Activated CD8-positive, alpha-beta memory T cell treated with anti-CD3 and anti-CD28 coated beads, Interleukin-2, amount 10 ng/mL, durations not matched to agents 7 days and 5 days (primary cell): Measurements from ENCODE around the gene SCTR. TPM values are rescaled to one million over a fixed set of nuclear protein-coding genes. Genes with fewer than 3 reads are reported as not detected.

Source experiments
- ATAC-seq: fragments of 150-1000 bp; cut with Tn5 transposase; one replicate; pipeline ENCODE4 v1.10.0; 2021; ENCODE audit warnings: moderate library complexity
- CTCF ChIA-PET: fragments of 350-600 bp; sonication (Branson Sonifier 250); formaldehyde crosslinking; loops from one replicate; lab custom pipeline; 2021; ENCODE audit warnings: antibody characterized with exemption; lab: Charles Lee
- DNase-seq: peaks from one replicate; pipeline ENCODE4 v3.0.0-alpha.2; 2020
- H3K27ac Mint-ChIP-seq: one replicate; pipeline ENCODE4 v1.8.0; 2021; ENCODE audit warnings: mild to moderate bottlenecking, mixed read lengths
- H3K27me3 Mint-ChIP-seq: one replicate; pipeline ENCODE4 v1.8.0; 2021; ENCODE audit warnings: mixed read lengths
- H3K36me3 Mint-ChIP-seq: one replicate; pipeline ENCODE4 v1.8.0; 2021; ENCODE audit warnings: mild to moderate bottlenecking, mixed read lengths
- H3K4me1 Mint-ChIP-seq: one replicate; pipeline ENCODE4 v1.8.0; 2021; ENCODE audit warnings: mixed read lengths
- H3K4me3 Mint-ChIP-seq: one replicate; pipeline ENCODE4 v1.8.0; 2021; ENCODE audit warnings: mild to moderate bottlenecking, moderate library complexity, mixed read lengths
- H3K9me3 Mint-ChIP-seq: one replicate; pipeline ENCODE4 v1.8.0; 2022; ENCODE audit warnings: low read depth, mixed read lengths
- total RNA-seq, 2 experiments: library from RNA; stranded (reverse); gene quantifications; one replicate each; pipeline ENCODE4 v1.2.3, GENCODE V29; 2021

Gene SCTR
- not detected for total RNA-seq

DNA sequence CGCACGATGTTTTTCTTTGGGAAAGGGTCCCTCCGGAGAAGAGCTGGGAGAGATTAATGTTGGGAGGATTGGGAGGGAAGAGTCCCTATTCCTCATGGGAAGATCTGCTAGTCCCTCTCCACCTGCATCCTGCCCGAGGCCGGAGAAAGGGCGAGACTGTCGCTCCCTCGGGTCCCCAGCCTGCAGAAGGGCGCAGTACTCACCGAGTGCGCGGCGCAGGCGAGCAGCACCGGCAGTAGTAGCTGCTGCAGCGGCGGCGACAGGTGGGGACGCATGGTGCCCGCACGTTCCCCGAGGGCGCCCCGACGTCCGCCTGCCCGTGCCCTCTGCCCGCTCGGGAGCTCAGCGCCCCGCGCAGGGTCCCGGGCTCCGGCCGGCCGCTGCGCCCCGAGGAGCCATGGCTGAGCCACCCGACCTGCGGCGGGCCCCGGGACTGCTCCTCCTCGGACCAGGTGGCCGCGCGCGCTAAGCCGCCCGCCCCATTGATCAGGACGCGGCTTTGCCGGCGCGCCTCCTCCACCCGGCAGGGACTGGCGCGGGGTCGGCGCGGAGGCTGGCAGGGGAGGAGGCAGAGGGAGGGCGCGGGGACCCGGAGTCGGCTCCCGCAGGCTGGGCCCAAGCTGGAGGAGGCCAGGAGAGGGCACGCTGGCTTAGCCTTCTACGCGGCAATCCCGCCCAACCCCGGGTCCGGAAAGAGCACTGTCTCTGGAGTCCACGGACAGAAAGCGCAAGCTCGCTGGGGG, at the start of gene SCTR:
Gene SCTR, minus strand, starts transcription at position 532 of the 743 bp plus-strand sequence. Its CDS starts 257 bp downstream, at position 275.
- Mint-ChIP-seq H3K9me3 (no peaks in the 10 kb centered on the region), H3K4me1 (no peaks in the 10 kb centered on the region), H3K4me3 (no peak within 1 kb of the TSS), H3K36me3 (no peaks in the 10 kb centered on the region), H3K27ac (no peak within 1 kb of the TSS), H3K27me3 (peaks cover 43% of the 10 kb centered on the region)
- CTCF ChIA-PET, result no interaction called here
- no peak for DNase-seq
- no peak for ATAC-seq

DNA sequence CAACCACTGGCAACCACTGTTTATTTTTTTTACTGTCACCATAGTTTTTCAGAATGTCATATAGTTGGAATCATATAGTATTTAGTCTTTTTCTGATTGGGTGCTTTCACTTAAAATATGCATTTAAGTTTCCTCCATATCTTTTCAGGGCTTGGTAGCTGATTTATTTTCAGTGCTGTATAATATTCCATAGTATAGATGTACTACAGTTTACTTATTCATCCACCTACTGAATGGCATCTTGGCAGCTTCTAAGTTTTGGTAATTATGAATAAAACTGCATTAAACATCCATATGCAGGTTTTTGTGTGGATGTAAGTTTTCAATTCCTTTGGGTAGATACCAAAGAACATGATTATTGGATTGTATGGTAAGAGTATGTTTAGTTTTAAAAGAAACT, 43.0 kb upstream of the SCTR start:
- CTCF ChIA-PET, result no interaction called here
- no peak overlapping the region for H3K27ac Mint-ChIP-seq
- ATAC-seq (no peak), DNase-seq (no peak)
- H3K36me3 Mint-ChIP-seq, result no peaks in the 10 kb centered on the region
- H3K4me3 Mint-ChIP-seq, result no peak overlapping the region
- H3K27me3 Mint-ChIP-seq, result peaks cover 5% of the 10 kb centered on the region
- no peaks in the 10 kb centered on the region for H3K9me3 Mint-ChIP-seq
- H3K4me1 Mint-ChIP-seq, result no peaks in the 10 kb centered on the region

DNA sequence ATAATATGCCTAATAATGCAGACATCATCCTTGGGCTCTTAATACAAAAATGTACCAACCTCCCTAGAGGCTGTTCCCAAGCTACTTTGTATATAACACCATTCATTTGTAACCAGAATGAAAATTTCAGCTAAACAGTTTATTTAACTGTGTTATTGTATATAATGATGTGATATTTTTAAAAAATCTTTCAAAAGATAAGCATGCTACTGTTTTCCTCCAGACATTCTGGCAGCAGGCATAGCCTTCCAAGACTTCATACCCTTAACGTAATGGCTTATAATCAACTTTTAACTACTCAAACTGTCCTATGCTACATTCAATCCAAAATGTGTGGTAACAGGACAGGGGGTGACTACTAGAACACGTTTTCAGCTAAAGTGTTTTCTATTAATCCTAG, 41.2 kb upstream of the SCTR start:
- Mint-ChIP-seq H3K4me1 (no peaks in the 10 kb centered on the region), H3K27ac (no peak overlapping the region), H3K36me3 (no peaks in the 10 kb centered on the region), H3K9me3 (no peaks in the 10 kb centered on the region), H3K4me3 (no peak overlapping the region), H3K27me3 (peaks cover 10% of the 10 kb centered on the region)
- DNase-seq (no peak), ATAC-seq (no peak)
- CTCF ChIA-PET, result no interaction called here

DNA sequence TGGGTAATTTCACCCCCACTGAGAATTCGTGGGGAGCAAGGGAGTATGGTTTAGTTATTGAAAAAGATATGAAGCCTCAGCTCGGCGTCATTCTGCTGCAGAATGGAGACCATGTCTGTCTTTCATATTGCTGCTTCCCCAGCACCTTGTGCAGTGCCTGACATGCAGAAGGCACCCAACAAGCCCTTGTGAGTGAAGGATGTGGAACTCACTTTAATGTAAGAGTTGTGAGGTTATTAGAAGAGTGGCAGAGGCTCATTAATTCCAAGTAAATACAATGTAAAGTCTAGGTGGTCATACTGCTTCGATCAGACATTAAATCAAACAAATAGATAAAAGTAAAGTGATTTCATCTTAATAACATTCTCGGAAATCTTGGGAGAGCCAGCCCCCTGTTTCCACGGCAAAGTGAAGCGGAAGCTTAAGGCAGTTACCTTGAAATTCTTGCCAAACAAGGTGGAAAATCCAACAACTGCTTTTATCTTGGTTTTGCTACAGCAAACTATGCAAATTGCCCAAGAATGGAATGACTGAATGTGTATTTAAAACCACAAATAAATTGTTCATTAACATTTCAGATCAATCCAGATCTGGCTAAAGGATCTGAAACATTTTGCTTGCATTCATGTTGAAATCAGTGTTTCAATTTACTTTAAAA, 29.5 kb upstream of the SCTR start:
- no peak for ATAC-seq
- Mint-ChIP-seq H3K36me3 (no peaks in the 10 kb centered on the region), H3K27ac (no peak overlapping the region), H3K4me1 (no peaks in the 10 kb centered on the region), H3K9me3 (no peaks in the 10 kb centered on the region), H3K27me3 (peaks cover 14% of the 10 kb centered on the region), H3K4me3 (no peak overlapping the region)
- CTCF ChIA-PET, result no interaction called here
- DNase-seq, result no peak

DNA sequence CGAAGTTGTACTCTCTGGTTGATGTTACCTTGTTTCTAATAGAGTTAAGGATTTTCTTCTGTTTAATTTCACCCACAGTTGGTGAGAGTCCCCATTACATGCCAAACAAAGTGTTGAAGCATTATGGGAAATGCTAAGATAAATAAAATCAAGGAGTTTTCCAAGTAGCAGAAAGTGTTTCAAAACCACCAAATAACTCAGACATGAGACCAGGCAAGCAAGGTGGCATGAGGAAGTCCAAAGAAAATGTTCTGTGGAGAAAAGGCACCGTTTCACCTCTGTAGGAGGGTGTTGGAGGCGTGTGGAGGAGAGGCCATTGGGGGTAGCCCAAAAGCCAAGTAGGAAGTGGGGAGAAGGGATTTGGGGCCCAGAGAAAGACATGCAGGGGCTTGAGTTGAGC, 28.6 kb upstream of the SCTR start:
- CTCF ChIA-PET, result no interaction called here

DNA sequence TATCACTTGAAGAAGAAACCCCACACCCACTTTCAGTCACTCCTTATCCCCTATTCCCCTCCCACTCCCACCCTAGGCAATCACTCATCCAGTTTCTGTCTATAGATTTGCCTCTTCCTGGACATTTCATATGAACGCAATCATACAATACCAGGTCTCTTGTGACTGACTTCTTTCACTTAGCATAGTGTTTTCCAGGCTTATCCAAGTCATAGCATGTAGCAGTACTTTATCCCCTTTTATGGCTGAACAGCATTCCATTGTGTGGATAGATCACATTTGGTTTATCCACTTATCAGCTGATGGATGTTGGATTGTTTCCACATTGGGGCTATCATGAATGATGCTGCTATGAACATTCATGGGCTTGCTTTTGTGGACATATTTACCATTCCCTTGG, 26.6 kb upstream of the SCTR start:
- Mint-ChIP-seq H3K27me3 (peaks cover 30% of the 10 kb centered on the region), H3K4me1 (no peaks in the 10 kb centered on the region), H3K9me3 (no peaks in the 10 kb centered on the region), H3K36me3 (no peaks in the 10 kb centered on the region), H3K27ac (no peak overlapping the region), H3K4me3 (no peak overlapping the region)
- ATAC-seq (no peak), DNase-seq (no peak)
- CTCF ChIA-PET, result no interaction called here

More for the DNA sequence above, 28.6 kb upstream of the SCTR start:
- Mint-ChIP-seq H3K36me3 (no peaks in the 10 kb centered on the region), H3K9me3 (no peaks in the 10 kb centered on the region), H3K27me3 (peaks cover 16% of the 10 kb centered on the region), H3K27ac (no peak overlapping the region), H3K4me3 (no peak overlapping the region), H3K4me1 (no peaks in the 10 kb centered on the region)
- DNase-seq, result no peak
- no peak for ATAC-seq

DNA sequence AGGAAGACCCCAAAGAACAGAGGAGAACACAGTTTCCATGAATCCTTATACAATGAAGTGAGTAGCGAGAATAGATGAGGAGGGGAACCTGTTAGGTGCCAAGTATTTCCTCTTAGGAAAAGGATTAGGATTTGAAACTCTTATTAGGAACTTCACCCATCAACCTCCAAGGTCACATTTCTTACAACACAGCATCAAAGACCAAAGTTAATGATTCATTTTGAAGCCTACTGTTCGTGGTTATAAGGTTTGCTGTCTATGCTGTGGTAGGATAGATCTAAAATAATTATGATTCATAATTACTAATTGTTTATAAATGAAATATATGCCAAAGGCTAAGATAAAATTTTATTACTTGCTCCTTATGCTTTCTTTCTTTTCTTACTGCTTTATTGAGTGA, 26.1 kb upstream of the SCTR start:
- DNase-seq (no peak), ATAC-seq (no peak)
- H3K36me3 Mint-ChIP-seq, result no peaks in the 10 kb centered on the region
- H3K27ac Mint-ChIP-seq, result no peak overlapping the region
- H3K4me1 Mint-ChIP-seq, result no peaks in the 10 kb centered on the region
- CTCF ChIA-PET, result no interaction called here
- H3K9me3 Mint-ChIP-seq, result no peaks in the 10 kb centered on the region
- no peak overlapping the region for H3K4me3 Mint-ChIP-seq
- H3K27me3 Mint-ChIP-seq, result peaks cover 32% of the 10 kb centered on the region

DNA sequence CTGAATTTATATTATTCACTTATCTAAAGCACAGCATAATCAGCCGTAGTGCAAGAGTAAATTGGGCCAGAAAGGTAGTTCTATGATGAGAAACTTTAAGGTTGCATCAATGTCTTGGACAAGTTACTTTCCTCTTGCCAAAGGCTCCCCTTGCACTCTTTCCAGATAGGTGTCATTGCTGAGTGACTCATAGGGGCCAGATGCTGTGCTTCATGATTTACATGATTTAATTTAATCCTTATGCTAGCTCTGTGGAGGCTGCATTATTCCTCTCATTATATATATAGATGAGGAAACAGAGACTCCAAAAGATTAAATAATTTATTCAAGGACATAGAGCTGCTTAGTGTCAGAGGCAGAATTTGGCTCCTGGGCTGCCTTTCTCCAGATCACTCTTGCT, 25.0 kb upstream of the SCTR start:
- peaks cover 1% of the 10 kb centered on the region for H3K36me3 Mint-ChIP-seq
- no peak overlapping the region for H3K4me3 Mint-ChIP-seq
- DNase-seq (no peak), ATAC-seq (no peak)
- CTCF ChIA-PET, result interaction anchor here (1.0 to 1.1 kb wide), 2 partner anchors 33 to 92 kb away, joined by 3 read pairs; no protein-coding TSS in a partner anchor
- no peaks in the 10 kb centered on the region for H3K4me1 Mint-ChIP-seq
- H3K27ac Mint-ChIP-seq, result no peak overlapping the region
- H3K9me3 Mint-ChIP-seq, result no peaks in the 10 kb centered on the region
- H3K27me3 Mint-ChIP-seq, result peaks cover 37% of the 10 kb centered on the region

DNA sequence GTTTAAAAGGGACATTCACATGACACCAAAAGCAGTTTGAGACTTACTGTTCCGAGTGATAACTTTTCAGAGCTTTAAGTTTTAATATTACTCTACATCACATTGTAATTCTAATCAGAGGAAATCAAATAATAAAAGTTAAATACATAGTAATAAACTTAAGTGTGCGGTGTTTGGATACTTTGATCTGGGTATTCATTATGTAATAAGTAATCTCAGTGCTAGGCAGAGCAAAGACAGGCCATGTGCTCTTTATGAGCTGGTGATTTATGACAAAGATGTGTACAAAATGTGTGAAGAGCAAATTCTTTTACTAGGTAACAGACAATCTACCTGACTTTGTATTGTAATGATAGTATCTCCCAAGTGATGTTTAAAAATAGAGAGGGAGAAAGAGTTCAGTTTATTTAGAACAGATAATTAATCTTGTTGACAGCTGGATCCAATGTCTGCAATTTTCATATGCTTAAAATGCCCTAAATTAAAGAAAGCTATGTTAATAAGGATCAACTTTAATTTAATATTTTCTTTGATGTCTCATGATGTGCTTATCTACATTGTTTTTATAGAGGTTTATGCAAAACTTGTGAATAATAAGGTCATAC, 24.3 kb upstream of the SCTR start:
- peaks cover 4% of the 10 kb centered on the region for H3K4me1 Mint-ChIP-seq
- no peak overlapping the region for H3K27ac Mint-ChIP-seq
- peaks cover 1% of the 10 kb centered on the region for H3K36me3 Mint-ChIP-seq
- CTCF ChIA-PET, result interaction anchor here (1.0 to 1.1 kb wide), 2 partner anchors 32 to 92 kb away, joined by 3 read pairs; no protein-coding TSS in a partner anchor
- no peak overlapping the region for H3K4me3 Mint-ChIP-seq
- peaks cover 42% of the 10 kb centered on the region for H3K27me3 Mint-ChIP-seq
- no peaks in the 10 kb centered on the region for H3K9me3 Mint-ChIP-seq
- no peak for ATAC-seq
- no peak for DNase-seq

DNA sequence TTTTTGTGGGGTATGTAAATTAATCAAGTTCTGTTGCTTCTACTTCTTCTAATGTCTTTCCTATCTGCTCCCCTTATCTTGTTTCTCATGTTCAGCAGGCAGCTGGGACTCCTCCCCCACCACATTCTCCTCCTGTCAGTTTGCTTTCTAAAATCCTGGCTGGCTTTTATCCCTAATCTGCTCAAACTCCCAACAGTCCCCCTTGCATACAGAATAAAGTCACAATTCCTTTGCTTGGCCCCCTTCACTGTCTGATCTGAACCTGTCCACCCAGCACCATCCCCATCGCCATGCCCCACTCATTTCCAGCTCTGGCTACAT, 22.1 kb upstream of the SCTR start:
- DNase-seq, result no peak
- Mint-ChIP-seq H3K9me3 (no peaks in the 10 kb centered on the region), H3K36me3 (peaks cover 1% of the 10 kb centered on the region), H3K4me3 (no peak overlapping the region), H3K27ac (no peak overlapping the region), H3K27me3 (peaks cover 49% of the 10 kb centered on the region), H3K4me1 (peaks cover 4% of the 10 kb centered on the region)
- CTCF ChIA-PET, result no interaction called here
- no peak for ATAC-seq

DNA sequence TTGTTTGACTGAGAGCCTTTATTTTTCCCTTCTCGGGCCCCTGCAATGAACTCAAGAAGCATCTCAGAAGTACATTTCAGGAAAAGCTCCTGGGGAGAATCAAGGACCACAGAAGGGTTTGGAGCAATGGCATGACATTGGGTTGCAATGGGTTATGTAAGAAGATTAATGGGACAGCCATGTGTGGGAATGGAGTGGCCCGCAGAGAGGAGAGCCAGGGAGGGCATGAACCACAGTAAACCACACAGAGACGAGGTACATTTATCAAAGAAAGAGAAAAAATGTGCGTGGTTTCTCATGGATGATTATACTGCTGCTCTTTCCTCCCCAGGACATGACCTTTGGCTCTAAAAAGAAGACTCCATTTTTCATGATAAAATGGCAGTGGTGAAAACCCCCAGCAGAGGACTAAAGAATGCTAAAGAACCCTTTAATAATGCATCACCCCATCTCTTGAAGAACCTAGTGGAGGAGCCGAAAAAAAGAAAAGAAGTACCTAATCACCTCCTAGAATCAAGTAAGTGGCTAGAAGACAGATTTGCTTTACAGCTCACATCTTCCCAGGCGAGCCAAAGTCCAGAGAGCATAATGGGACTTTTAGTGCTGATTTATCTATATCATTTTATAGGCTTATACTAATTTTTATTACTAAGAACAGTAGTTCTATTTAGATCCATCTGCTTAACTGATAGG, 21.6 kb upstream of the SCTR start:
- Mint-ChIP-seq H3K4me1 (peaks cover 4% of the 10 kb centered on the region), H3K36me3 (peaks cover 1% of the 10 kb centered on the region), H3K27ac (no peak overlapping the region), H3K9me3 (no peaks in the 10 kb centered on the region), H3K4me3 (no peak overlapping the region), H3K27me3 (peaks cover 49% of the 10 kb centered on the region)
- CTCF ChIA-PET, result no interaction called here
- ATAC-seq (no peak), DNase-seq (no peak)

DNA sequence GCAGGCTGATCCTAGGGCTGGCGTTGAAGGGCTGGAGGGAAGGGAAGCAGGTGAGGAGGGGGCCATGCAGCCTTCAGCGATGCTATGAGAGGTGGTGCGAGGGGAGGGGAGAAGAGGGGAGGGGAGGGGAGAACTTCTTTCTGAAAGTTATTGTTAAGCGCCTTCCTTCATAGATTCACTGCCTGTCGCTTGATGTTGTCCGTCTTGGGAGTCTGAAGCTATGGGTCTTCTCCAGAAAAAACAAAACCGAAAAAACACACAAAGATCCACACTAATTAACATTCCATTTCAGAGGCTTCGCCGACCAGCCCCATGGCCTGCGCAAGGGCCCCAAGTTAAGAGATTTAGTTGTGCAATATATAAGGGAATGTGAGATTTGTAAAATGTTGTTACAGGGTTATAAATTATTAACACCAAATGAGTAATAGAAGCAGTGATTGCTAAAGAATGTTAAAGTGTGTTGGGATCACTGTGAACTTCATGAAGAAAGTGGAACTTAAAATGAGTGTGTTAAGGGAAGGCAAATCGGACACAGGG, 20.7 kb upstream of the SCTR start:
- ATAC-seq, result no peak
- peaks cover 4% of the 10 kb centered on the region for H3K4me1 Mint-ChIP-seq
- H3K9me3 Mint-ChIP-seq, result no peaks in the 10 kb centered on the region
- no peak overlapping the region for H3K4me3 Mint-ChIP-seq
- no peak for DNase-seq
- H3K36me3 Mint-ChIP-seq, result peaks cover 1% of the 10 kb centered on the region
- CTCF ChIA-PET, result no interaction called here
- H3K27ac Mint-ChIP-seq, result no peak overlapping the region
- peaks cover 53% of the 10 kb centered on the region for H3K27me3 Mint-ChIP-seq
